Stimulated activated CD4-positive, alpha-beta T cell treated with anti-CD3 and anti-CD28 coated beads, Interleukin-12 subunit alpha, Interleukin-12 subunit beta, amount 100 ng/mL, for 24 hours (primary cell): ENCODE results near the gene INSC.

ENCODE experiments used
- DNase-seq, 2 experiments: peaks; one replicate each; pipeline ENCODE4 v3.0.0-alpha.2; 2020; ENCODE audit warnings: low read depth in 2 of 2

The INSC gene

DNA sequence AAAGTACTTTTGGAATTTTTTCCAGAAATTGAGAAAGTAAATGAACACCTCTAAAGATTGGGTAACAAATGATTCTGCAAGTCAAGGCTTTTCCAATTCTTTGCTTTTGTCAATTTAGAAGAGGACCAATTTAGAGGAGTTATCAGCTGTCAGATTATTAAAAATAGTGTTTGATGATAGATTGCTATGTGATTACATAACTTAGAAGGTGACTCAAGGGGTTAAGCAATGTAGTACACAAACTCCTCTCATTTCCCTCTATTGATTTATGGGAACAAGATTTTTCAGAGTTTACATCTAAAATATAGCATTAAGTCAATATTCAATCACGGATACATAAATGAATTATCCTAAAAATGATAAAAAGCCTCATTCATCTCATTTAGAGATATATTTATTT lies 70.3 kb downstream of the INSC start:
- no peak for DNase-seq

- DNase-seq = no peak
These were observed 71.4 kb downstream of the INSC start for GRCh38 chr11:15186146-15186545.

GRCh38 chr11:15189189-15189588 lies 74.5 kb downstream of the INSC start:
- DNase-seq = no peak

- no peak for DNase-seq
These were observed 75.1 kb downstream of the INSC start for GRCh38 chr11:15189641-15190365.

DNA sequence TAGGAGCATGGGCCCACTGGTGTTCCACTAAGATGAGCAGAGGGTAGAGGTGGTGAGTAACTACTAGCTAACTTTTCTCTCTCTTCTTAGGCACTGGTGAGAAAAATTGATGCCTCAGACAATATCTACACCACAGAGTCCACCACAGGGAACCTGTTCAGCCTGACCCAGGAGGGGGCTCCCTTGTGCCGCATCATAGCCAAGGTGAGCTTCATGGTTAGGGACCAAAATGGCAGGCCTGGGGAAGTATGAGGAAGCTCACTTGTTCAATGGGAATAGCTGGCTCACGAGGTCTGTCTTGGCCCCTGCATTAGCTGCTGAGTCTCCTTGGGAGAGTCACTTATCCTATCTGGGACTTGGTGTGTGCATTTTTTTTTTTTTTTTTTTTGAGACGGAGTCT lies 75.9 kb downstream of the INSC start:
- no peak for DNase-seq

DNA sequence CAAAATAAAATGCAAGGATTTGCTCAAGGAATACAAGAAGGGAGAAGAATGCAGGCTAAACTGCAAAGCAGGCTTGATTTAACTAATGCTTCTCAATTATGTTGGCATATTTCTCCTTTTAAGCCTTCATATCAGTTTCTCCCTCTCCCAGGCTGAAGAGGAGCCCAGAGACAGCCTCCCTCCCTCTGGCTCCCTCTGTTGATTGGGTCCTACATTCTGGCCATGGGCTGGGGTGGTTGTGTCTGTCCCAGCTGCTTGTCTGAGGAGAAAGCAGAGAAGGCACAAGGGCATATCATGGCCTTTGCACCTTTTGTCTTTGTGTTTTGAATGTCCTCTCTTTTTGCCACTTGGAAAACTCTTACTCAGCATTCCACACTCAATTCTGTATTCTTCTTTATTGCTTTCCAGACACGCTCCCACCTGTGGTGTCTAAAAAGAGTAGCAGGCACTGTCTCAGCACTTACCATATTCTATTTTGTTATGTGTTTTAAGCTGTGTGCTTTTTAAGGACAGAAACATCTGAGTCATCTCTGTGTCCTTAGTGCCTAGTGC lies 77.4 kb downstream of the INSC start:
- no peak for DNase-seq

DNA sequence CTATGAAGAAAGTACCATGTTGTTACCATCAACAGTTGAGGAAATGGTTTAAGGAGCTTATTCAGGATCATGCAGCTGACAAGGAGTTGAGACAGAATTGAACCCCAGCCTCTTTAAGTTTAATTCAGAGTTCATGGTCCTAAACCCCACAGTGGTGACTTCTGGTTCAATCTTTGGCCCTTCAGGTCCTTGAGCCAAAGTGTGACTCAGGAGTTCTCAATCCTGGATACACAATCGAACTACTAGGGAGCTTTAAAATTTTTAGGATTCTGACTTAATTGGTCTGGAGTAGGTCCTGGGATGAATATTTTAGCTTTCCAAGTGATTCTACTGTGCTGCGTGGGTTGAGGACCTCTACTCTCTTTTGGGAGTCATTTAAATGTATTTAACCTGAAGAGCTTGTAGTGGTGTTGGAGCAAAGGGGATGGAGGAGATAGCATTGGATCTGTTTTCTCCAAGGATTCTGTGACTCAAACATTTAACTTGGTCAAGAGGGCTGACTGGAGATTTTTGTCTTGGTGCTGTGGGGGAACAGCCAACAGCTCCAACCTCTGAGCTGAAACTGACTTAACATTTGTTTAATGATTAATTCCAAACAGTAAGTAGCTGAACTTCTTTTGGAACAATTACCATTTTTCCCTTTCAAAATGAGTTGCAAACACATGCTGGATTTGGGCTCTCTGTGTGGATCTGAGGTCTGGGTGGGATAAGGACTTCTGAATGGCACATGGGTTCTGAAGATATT lies 80.1 kb downstream of the INSC start:
- no peak for DNase-seq

DNA sequence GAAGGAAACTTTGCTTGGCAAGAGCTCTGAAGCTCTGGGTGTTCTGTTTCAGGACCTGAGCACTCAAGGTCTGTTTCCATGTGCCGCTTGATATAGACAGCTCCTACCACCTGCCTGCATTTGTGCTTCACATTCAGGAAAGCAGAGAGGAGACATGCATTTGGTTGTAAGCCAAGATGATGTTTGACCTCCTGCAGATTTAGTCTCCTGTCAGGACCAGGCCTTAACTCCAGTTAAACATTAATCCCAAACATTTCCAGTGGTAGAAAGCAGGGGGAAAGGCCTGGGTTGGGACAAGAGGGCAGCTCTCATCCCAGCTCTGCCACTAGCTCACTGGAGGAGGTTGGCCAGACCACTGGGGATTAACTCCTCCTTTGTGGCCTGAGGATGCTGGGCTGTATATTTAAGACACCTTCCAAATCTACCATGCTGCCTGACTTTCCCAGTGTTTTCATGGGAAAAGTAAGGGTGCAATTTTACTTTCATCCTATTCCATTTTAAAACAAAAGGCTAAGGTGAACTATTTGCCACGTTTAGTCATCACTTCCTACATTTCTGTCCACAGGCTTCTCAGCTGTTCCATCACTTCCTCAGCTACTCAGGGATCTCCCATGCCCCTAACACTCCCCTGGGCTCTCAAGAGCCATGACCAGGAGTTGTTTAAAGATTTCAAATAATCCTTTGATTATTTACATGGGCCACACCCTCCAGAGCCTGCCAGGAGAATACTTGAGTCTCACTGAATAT lies 80.9 kb downstream of the INSC start:
- no peak for DNase-seq

- DNase-seq = no peak
These were observed 82.0 kb downstream of the INSC start for GRCh38 chr11:15196704-15197103.

DNA sequence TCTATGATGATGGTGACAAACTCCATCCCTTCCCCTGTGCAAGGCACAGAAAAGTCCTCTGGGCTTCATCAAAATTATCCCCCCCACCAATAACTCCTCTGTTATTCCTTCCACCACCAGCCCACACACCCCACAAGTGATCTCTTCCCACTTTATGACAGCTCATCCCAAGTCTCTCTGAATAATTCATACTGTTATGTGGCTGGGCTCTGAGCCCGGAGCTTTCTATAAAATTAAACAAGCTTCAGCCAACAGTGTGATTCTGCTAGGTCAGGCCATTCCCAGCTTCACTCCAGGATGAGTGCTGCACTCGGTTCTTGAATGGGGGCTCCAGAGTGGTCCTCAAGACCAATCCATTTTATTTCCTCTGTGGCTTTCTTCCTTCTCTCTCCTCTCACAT lies 83.0 kb downstream of the INSC start:
- DNase-seq = no peak

GRCh38 chr11:15198284-15198683 lies 83.6 kb downstream of the INSC start:
- DNase-seq = no peak

- DNase-seq = no peak
These were observed 85.0 kb downstream of the INSC start for GRCh38 chr11:15199693-15200092.

- DNase-seq = no peak
These were observed 86.0 kb downstream of the INSC start for GRCh38 chr11:15200696-15201095.

DNA sequence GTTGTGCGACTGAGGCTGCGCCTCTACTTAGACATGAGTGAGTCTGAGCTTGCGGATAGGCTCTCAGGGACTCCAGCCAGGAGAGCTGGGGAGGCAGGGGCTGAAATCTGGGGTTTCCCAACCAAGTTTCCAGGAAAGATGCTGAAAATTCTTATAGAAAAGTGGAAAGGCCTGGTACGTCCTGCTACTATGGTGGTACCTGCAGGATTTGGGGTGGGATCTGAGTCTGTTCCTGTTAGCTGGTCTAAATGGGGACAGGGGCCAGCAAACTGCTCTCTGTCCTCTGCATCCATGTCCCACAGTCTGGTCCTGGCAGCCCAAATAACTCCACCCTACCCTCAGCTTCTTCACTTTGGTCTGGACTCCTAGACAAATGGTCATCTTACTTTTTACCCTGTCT lies 86.9 kb downstream of the INSC start:
- DNase-seq = no peak

- no peak for DNase-seq
These were observed 87.9 kb downstream of the INSC start for GRCh38 chr11:15202626-15203025.

- no peak for DNase-seq
These were observed 90.0 kb downstream of the INSC start for GRCh38 chr11:15204711-15205110.

- no peak for DNase-seq
These were observed 92.1 kb downstream of the INSC start for GRCh38 chr11:15206791-15207190.

GRCh38 chr11:15208378-15209222 lies 93.9 kb downstream of the INSC start:
- peak; percentile 43 to 66 for DNase-seq

GRCh38 chr11:15212876-15213275 lies 98.2 kb downstream of the INSC start:
- DNase-seq = no peak

GRCh38 chr11:15213471-15214231 lies 98.9 kb downstream of the INSC start:
- no peak for DNase-seq

DNA sequence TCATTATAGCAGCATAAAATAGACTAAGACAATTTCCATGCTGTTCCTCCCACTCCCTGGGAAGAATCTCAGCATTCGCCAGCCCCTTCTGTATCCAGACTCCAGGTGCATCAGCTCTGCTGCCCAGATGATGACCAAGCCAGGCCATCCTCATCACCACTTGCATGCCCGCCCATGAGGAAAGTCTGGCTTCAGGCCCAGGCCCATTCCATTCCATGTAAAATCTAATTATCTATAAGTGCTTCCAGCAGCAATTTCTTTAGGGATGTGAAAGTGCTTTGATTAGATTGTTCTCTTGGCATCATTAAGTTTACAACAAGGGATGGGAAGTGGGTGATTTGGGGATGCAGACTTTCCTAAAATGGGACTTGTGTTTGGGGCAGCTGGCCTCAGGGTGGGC lies 100.3 kb downstream of the INSC start:
- no peak for DNase-seq
